Vagina (tissue), 2 donors: ENCODE measurements around the gene FAM107B.

Experiments used
- POLR2A ChIP-seq, 2 donors: fragments of 450-650 bp; IDR thresholded peaks; one replicate each; pipeline ENCODE4 v1.6.1; 2017; ENCODE audit warnings: antibody characterized with exemption in 2 of 2, mild to moderate bottlenecking in 2 of 2, moderate library complexity in 2 of 2
- POLR2AphosphoS5 ChIP-seq, 2 donors: sonication (generic); formaldehyde crosslinking; IDR thresholded peaks; one replicate each; pipeline ENCODE4 v1.9.0; 2017; ENCODE audit warnings: antibody characterized with exemption in 2 of 2, mild to moderate bottlenecking in 2 of 2, low read depth in 1 of 2; ENCODE audit not compliant: insufficient read depth in 1 of 2
- TF ChIP-seq, protein P1 (sequence below), 3 experiments: fragments of 450-650 bp in 2 of 3; fragments of 200-600 bp in 1 of 3; sonication (generic) in 1 of 3; IDR thresholded peaks; one replicate each; pipeline ENCODE4 v1.5.1; 2017 to 2019; ENCODE audit warnings: antibody characterized with exemption in 3 of 3, mild to moderate bottlenecking in 2 of 3, moderate library complexity in 2 of 3

DNA sequence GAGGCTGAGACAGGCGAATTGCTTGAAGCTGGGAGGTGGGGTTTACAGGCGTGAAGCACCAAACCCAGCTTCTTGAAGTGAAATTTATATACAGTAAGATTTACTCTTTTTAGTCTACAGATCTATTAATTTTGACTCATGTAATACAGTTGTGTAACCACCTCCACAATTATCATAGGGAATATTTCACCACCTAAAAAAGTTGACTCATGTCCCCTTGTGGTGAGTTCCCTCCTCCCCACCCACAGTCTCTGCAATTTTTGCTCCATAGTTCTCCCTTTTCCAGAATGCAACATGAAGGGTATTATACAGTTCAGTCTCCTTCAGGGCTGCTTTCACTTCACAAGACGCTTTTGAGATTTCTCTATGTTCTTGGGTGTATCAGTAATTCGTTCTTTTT is 156.8 kb downstream of the FAM107B start:
- TF ChIP-seq, protein P1, sequence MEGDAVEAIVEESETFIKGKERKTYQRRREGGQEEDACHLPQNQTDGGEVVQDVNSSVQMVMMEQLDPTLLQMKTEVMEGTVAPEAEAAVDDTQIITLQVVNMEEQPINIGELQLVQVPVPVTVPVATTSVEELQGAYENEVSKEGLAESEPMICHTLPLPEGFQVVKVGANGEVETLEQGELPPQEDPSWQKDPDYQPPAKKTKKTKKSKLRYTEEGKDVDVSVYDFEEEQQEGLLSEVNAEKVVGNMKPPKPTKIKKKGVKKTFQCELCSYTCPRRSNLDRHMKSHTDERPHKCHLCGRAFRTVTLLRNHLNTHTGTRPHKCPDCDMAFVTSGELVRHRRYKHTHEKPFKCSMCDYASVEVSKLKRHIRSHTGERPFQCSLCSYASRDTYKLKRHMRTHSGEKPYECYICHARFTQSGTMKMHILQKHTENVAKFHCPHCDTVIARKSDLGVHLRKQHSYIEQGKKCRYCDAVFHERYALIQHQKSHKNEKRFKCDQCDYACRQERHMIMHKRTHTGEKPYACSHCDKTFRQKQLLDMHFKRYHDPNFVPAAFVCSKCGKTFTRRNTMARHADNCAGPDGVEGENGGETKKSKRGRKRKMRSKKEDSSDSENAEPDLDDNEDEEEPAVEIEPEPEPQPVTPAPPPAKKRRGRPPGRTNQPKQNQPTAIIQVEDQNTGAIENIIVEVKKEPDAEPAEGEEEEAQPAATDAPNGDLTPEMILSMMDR (IDR thresholded peaks at IDR 0.05): peak in 1 of 3 experiments; percentile 8
- no peak for TF ChIP-seq POLR2A (IDR thresholded peaks at IDR 0.05)
- TF ChIP-seq POLR2AphosphoS5 (IDR thresholded peaks at IDR 0.05; ENCODE audit: insufficient read depth in 1 of 2, low read depth in 1 of 2): no peak
